GM18526 (cell line): ENCODE data around the gene ITPRIPL1.

ENCODE experiments used
- POLR2A ChIP-seq: IDR thresholded peaks from 3 replicates; pipeline ENCODE4 v1.6.1; 2011; ENCODE audit not compliant: insufficient read length; ENCODE audit errors: extremely low read depth

The ITPRIPL1 gene

DNA sequence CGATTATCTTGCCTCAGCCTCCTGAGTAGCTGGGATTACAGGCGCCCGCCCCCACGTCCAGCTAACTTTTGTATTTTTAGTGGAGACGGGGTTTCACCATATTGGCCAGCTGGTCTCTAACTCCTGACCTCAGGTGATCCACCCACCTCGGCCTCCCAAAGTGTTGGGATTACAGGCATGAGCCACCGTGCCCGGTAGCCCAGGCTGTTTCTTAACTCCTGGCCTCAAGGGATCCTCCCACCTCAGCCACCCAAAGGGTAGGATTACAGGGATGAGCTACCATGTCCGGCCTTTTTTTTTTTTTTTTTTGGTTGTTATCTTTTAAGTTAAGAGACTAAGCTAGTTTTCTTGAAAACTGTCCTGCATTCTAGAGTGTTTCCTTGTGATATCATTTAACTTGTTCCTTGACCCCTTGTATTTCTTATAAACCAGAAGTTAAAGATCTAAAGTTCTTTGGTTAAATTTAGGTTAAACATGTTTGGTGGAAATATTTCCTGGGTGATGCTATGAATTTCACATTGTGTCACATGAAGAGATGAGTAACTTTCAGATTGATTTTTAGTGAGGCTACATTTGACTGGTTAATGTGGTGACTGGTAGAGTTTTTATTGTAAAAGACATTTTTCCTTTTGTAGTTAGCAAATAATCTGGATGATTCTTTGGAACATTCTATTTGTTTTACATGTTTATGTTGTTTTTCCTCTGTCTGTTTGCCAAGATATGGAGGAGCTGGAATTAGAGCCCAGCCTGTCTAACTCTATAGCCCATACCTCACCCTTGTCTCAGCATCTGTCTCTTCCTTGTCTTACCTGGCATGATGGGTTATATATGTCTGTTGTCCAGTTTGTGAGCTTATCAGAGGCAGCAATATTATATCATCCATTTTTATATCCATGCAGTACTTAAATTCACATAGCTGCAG, 15.6 kb downstream of the ITPRIPL1 start:
- no peak for TF ChIP-seq POLR2A

DNA sequence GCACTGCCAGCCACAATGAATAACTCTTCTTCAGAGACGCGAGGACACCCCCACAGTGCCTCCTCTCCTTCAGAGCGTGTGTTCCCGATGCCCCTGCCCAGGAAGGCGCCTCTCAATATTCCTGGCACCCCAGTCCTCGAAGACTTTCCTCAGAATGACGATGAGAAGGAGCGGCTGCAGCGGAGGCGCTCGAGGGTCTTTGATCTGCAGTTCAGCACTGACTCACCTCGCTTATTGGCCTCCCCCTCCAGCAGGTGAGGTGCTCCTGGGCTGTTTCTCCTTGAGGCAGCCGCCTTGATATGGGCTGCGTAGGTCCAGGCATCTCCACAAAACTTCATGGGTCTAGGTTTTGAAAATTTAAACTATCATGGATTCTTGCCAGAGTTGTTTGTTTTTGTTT, 16.5 kb downstream of the ITPRIPL1 start:
- no peak for TF ChIP-seq POLR2A

DNA sequence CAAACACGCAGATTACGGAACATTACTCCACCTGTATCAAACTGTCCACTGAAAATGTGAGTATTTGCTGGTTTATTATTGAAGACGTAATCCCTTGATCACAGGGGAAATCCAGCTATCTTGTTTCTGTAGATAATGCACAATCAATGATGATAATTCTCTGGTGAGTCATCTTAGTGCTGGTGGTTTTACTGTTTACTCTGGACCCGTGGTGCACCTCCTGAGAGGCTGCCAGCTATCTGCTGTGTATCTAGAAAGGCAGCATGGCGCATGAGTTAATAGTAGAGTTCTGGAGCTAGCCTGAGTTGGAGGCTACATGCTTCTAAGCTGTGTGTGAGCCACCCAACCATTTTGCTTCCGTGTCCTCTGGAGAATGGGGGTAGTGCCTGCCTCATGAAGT, 17.0 kb downstream of the ITPRIPL1 start:
- TF ChIP-seq POLR2A, result no peak

DNA sequence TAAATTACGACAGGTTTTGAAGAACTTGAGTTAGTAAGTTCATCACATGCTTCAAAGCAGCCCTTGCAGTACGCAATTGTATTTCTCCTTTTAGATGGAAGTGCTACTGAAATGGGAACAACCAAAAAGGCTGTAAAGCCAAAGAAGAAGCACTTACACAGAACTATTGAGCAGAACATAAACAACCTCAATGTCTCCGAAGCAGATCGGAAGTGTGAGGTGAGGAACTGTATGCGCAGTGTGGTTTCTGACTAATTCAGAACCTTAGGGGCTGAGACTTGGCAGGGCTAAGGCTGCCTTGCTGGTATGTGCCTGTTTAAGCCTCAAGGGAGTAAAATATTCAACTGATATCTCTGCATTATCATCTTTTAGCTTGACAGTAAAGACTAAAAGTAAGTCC, 18.9 kb downstream of the ITPRIPL1 start:
- TF ChIP-seq POLR2A, result no peak

DNA sequence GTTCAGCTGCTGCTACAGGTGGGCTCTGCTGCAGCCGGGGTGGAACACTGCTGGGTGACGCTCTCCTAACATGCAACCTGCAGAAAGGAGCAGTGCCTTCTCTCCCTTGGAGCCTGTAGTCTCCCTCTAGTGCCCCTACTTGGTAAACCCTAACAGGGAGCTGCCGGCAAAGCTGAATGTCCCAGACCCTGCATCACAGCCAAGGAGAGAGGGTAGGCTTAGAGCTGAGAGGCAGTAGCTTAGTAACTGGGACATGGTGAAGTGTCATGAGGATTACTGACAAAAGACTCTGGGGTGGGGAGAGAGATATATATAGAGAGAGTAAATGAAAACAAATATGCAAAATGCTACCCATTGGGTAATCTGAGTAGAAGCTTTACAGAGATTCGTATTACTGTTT, 20.3 kb downstream of the ITPRIPL1 start:
- TF ChIP-seq POLR2A, result no peak

DNA sequence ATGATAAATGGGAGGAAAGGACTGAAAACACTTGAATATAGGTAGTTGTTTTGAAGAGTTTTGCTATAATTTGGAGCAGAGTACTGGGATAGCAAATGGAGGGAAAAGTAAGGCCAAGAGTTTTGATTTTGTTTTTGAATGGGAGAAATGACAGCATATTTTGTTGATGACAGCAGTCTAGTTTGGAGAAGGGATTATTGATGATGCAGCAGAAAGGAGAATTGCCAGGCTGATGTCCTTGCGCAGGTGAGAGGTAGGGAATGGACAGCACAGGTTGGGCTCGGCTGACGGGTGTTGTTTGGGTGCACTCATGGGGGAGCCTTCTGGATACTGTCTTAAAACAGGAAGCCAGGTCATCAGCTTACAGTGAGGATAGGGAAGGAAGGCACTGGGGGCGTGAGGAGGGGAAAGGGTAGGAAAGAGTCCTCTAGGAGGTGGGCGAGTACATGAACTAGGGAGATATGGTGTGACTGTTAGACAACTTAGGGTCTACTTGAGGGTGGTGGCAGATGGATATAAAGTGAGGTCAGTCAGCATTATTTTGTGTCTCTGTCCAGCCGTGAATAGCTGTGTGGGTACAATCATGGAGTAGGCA, 20.8 kb downstream of the ITPRIPL1 start:
- TF ChIP-seq POLR2A, result no peak

DNA sequence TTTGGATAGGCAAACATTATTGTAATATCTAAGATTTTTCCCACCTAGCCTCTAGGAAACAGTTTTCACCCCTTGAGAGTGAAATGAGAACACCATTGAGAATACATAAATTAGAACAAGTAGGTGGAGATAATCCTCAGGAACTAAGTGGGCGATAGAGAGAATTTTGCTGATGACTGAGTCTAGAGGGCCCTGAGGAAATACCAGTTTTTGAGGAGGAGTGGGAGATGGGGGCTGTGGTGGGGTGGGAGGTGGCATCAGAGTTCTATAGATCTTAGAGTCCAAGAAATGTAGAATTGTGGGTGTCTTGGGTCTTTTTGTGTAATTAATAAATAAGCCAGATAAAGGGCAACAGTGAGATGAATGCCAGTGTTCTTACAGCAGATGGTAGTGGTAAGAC, 22.3 kb downstream of the ITPRIPL1 start:
- no peak for TF ChIP-seq POLR2A

DNA sequence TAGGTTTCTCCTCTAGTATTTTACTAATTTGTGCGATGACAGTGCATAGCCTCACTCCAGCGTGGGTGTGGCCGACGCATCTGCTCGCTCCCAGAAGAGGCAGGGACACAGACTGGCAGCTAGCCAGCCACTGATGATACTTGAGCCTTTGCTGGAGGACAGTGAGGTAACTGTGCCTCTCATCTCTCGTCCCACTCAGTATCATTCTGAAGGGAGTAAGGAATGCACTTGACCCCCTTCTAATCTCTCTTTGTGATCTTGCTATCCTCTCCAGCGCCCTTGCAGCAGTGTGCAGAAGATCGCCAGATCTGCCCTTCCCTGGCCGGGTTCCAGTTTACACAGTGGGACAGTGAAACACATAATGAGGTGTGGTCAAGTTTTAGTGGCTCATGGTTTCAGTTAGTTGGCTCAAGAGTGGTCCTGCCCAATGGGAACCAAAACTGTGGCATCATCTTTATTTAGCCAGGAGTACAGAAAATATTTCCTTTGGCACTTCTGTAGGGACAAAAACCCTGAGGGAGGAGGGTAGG, 28.0 kb downstream of the ITPRIPL1 start:
- no peak for TF ChIP-seq POLR2A

DNA sequence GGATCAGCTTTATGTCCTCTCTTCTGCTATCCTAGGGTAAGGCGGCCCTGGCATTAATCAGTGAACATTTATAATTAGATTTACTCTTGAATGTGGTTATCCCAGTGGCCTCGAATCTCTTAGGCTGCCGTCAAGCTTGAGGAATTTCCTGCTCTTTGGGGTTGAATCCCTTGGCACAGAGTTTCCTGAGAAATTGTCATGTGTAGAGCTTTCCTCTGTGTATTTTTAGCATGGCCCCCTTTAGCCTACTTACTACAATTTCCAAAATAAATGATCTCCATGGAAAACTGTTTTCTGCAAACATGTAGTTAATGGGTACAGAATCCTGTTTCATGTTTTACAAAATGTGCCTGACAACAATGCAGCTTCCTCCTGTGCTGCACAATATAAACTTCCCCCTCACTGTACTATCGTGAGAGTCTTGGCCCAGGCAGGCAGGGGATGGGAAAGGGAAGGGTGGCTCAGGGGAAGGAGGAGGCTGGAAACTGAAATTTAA, 28.5 kb downstream of the ITPRIPL1 start:
- no peak for TF ChIP-seq POLR2A

DNA sequence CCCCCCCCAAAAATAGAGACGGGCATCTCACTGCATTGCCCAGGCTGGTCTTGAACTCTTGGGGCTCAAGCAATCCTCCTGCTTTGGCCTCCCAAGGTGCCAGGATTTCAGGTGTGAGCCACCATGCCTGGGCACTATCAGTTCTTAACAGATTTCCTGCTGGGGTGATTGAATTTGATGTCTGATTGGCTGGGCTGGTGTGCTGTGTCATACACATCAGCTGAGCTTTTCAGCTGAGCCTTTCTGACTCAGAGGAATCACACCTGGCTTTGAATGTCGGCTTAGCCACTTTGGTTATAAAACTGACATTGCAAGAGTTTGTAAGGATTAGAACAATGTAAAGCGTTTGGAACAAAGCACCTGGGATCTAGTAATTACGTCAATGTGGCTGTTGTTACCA, 29.4 kb downstream of the ITPRIPL1 start:
- TF ChIP-seq POLR2A, result no peak

DNA sequence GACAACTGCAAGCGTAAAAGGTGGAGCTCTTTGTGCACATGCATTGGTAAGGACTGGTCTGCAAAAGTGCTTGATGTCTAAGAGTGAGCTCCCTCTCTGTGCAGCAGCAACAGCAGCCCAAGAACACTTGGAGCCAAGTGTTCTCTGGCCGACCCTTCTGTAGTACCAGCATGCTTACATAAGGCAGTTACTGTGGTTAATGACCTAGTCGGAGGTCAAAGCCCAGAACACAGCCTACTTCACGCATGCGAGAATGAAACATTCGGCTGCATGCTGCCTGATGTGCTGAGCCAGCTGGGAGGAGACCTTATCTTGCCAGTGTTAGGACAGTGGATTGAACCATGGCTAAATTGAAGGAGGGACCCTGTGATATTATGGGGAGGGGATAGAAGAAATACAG, 31.8 kb downstream of the ITPRIPL1 start:
- TF ChIP-seq POLR2A, result no peak

DNA sequence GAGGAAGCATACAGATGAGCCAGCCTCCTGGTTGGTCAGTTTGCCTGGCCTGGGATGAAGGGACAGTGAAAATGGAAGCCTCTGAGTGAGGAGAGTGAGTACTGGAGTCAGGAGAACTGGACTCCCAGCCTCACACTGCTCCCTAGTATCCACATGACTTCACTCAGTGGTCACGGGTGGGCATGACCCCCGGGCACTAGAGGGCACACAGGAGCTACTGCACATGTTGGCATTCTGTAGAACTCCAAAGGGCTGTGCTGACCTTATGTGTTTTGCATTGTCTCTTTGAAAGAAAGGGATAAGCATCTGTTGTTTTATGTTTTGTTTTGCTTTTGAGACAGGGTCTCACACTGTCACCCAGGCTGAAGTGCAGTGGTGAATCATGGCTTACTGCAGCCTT, 34.2 kb downstream of the ITPRIPL1 start:
- no peak for TF ChIP-seq POLR2A

DNA sequence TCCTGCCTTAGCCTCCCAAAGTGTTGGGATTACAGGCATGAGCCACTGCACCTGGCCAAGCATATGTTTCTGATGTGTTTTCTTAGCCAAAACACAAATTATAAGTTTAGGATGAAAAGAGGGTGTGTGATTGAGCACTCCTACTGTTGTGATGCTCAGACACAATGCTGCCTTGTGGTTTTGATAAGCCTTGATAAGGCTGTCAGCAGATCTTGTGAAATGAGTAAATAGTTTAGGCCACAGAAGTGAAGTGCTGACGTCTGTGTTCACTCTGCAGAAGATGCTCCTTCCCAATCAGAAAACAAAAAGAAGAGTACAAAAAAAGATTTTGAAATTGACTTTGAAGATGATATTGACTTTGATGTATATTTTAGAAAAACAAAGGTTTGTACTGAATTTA, 34.7 kb downstream of the ITPRIPL1 start:
- no peak for TF ChIP-seq POLR2A

DNA sequence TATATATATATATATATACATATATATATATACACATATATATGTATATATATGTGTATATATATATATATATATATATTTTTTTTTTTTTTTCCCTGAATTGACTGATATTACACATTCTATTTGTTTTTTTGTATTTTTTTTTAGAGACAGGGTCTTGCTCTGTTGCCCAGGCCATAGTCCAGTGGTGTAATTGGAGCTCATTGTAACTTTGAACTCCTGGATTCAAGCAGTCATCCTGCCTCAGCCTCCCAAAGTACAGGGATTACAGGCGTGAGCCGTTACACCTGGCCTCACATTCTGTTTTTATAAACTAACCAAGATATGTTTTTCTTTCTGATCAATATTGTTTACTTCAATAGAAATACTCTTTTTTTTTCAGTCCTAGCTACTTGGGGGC, 36.6 kb downstream of the ITPRIPL1 start:
- TF ChIP-seq POLR2A, result no peak

DNA sequence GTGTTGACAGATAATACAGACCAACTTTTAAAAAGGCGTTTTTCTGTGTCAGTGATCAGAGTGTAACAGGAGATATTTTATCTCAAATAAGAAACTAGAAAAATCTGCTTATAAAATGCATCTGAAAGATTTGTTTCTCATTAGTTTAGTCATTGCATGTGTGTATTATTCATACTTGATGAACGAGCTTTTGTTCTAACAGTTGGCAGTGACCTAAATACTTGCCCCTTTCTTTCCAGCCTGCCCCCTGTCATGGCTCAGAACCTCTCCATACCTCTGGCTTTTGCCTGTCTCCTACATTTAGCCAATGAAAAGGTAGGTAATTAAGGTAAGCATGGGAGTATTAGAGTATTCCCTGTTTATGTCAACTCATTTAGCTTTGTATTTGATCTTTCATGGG, 44.1 kb downstream of the ITPRIPL1 start:
- no peak for TF ChIP-seq POLR2A

DNA sequence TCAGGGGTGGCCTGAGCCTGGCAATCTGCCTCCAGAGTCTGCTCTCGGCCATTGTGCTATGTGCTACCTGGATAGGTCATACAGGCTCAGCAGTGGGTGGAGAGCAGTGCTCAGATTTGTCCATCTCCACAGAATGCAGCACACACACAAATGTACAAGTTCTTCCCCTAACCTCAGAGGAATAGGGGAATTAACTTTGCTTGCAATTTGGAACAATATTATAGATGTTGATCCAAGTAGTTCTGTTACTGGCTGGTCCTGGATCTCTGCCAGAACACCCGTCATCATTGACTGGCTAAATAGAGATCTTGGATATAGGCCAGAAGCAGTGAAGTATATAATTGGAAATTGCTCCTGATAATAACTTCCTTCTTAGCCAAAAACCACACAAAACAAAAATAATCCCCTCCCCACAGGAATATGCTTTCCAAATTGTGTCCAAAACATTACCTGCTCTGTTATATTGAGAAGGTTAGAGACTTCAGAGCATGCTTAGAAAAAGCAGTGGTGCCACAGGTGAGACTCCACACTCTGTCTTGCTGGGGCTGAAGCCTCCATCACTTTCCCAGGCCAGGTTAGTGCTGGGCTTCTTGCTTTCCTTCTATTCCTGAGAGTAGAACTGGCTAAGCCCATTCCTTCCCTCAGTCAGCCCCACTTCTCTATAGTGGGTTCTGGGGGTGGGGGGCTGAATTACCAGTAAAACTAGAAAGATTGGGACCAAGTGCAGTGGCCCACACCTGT, 49.3 kb downstream of the ITPRIPL1 start:
- no peak for TF ChIP-seq POLR2A
